ENCODE results near the gene C2orf81. TPM values are rescaled to one million over a fixed set of nuclear protein-coding genes. Genes with fewer than 3 reads are reported as not detected.
"Not testable (repeated sequence)": the region's sequence is repeated elsewhere in the genome, so short reads cannot be mapped to it uniquely, and the experiment has no call there.

The C2orf81 gene
- total and polyA plus RNA-seq, 10 donors: 1.7 to 5.7 (median 3.1) TPM

DNA sequence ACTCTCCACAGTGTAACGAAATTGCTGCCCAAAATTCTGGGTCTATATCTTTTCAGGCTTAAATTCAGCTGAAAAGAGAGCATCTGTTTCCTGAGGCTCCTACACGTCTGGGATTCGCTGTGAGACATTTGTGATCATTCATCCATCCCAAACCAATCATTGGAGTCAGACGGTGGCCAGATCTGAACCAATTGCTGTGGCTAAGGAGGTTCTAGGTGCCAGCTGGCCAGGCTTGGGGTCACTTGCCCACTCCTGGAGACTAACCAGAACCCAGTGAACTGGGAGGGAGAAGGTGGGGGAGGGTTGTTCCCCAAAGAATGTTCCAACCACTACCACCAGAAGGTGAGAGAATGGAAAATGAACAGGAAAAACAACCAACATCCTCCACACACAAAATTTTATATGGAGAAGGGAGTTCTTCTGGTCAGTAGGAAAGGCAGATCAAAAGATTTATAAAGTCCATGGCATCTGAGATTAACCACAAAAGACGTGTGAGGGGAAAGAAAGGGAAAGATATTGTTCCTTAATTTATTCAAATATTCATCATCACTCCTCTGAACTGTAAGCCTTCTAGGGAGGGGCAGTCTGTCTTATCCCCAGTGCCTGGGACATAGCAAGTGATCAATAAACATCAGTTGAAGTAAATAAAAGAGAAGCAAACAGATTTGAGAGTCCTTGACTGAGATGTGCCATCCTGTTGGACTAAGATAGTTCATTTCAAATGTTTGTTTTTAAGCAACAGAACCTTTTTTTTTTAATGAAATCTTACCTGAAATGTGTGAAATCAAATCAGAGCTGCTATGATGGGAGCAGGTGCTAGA lies 23.3 kb upstream of the C2orf81 start:
- H3K36me3 ChIP-seq: no peaks in the 10 kb centered on the region
- H3K27me3 ChIP-seq (replicated peaks in 1 of 7): peaks cover 0 to 48% (median 24%) of the 10 kb centered on the region in 7 donors
- DNase-seq: peak; percentile 43
- intact Hi-C loops (cut with DNase I; ENCODE audit: low total_unique reads): no loop called here
- H3K4me3 ChIP-seq: no peak overlapping the region
- H3K9me3 ChIP-seq: no peaks in the 10 kb centered on the region
- H3K4me1 ChIP-seq: peaks cover 13 to 37% (median 28%) of the 10 kb centered on the region in 6 donors
- TF ChIP-seq POLR2A (IDR thresholded peaks at IDR 0.05) (no peak), POLR2AphosphoS5 (IDR thresholded peaks at IDR 0.05) (no peak)
- TF ChIP-seq, protein P1, sequence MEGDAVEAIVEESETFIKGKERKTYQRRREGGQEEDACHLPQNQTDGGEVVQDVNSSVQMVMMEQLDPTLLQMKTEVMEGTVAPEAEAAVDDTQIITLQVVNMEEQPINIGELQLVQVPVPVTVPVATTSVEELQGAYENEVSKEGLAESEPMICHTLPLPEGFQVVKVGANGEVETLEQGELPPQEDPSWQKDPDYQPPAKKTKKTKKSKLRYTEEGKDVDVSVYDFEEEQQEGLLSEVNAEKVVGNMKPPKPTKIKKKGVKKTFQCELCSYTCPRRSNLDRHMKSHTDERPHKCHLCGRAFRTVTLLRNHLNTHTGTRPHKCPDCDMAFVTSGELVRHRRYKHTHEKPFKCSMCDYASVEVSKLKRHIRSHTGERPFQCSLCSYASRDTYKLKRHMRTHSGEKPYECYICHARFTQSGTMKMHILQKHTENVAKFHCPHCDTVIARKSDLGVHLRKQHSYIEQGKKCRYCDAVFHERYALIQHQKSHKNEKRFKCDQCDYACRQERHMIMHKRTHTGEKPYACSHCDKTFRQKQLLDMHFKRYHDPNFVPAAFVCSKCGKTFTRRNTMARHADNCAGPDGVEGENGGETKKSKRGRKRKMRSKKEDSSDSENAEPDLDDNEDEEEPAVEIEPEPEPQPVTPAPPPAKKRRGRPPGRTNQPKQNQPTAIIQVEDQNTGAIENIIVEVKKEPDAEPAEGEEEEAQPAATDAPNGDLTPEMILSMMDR (IDR thresholded peaks at IDR 0.05 in 8 of 11, conservative IDR thresholded peaks at IDR 0.05 in 3 of 11): no peak
- WGBS, 5 donors: 18 to 33% (median 27%) methylated on average over 5 of the region's 5 CpGs
- H3K27ac ChIP-seq: no peak overlapping the region

DNA sequence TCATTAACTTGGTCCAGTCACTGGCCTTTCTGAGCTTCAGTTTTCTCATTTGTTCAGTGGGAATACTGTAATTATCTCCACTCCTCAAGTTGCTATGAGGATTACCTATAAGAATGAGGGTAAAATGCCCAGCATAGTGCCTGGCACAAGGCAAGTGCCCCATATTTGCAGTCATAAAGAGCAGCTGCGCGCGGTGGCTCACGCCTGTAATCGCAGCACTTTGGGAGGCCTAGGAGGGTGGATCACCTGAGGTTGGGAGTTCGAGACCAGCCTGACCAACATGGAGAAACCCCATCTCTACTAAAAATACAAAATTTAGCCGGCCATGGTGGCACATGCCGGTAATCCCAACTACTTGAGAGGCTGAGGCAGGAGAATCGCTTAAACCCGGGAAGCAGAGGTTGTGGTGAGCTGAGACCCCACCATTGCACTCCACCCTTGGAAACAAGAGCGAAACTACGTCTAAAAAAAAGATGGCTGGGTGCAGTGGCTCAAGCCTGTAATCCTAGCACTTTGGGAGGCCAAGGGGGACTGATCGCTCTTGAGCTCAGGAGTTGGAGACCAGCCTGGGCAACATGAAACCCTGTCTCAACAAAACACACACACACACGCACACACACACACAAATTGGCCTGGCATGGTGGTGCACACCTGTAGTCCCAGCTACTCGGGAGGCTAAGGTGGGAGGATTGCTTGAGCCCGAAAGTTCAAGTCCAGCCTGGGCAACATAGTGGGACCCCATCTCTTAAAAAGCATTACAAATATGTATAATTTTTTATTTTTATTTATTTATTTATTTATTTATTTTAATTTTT lies 21.3 kb upstream of the C2orf81 start:
- peak; percentile 29 for DNase-seq
- H3K36me3 ChIP-seq; H3K27ac ChIP-seq; intact Hi-C loops (cut with DNase I; ENCODE audit: low total_unique reads); H3K9me3 ChIP-seq: not testable (repeated sequence)
- Histone ChIP-seq H3K4me3 (peak overlapping the region in 1 of 8 donors; percentile 68), H3K4me1 (peaks cover 13 to 50% (median 34%) of the 10 kb centered on the region in 6 donors), H3K27me3 (replicated peaks in 1 of 7) (peaks cover 0 to 54% (median 24%) of the 10 kb centered on the region in 7 donors)
- WGBS, 5 donors: 93 to 96% (median 95%) methylated on average over 16 of the region's 16 CpGs

DNA sequence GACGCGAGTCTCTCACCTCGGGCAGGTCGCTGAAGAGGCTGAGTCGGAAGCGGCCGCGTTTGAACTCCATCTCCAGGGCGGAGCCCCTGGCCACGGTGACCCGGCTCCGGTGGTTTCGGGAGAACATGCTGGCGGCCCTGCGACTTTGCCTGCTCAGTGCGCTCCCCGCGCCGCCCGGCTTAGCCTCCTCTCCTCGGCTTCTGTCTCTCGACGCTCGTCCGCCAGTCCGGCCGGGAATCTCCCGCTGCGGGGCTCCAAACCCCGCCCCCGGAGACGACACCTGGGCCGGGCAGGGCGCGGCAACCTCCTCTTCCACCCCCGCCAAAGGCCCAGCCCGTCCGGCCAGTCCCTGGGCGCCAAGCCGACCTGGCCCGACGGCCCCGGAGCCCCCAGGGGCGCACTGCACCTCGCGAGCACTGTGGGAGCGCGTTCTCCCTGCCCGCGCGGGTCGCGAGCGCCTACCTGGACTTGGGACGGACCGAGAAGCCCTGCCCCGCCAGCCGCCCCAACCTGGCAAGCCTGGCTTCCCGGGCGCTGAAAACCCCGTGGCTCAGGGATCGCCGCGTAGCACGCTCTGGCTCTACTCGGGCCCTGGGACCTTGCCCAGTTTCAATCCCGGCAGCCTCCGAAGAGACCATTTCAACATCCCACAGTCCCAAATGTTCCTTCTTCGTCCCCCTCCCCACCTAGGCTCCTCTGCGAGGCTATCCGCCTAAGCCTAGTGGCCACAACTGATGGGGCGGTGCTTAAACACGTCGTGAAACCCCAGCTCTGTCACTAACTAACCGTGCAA lies 20.5 kb upstream of the C2orf81 start, which contains the start of gene RTKN:
RTKN (minus strand) TSS at position 248 of the 793 bp plus-strand sequence; CDS start at position 127, 121 bp downstream.
- Histone ChIP-seq H3K36me3 (no peaks in the 10 kb centered on the region), H3K27me3 (replicated peaks in 1 of 7) (peaks cover 0 to 54% (median 24%) of the 10 kb centered on the region in 7 donors), H3K9me3 (no peaks in the 10 kb centered on the region), H3K4me3 (peak within 1 kb of the TSS; percentile 37 to 68 (median 43)), H3K27ac (peak within 1 kb of the TSS in 6 of 8 donors; percentile 42 to 74 (median 70)), H3K4me1 (peaks cover 13 to 58% (median 37%) of the 10 kb centered on the region in 6 donors)
- DNase-seq: peak; percentile 80
- WGBS, 5 donors: 15 to 25% (median 20%) methylated on average over 49 to 75 of the region's 75 CpGs
- no peak for TF ChIP-seq POLR2A (IDR thresholded peaks at IDR 0.05)
- TF ChIP-seq POLR2AphosphoS5 (IDR thresholded peaks at IDR 0.05): no peak
- TF ChIP-seq, protein P1 (IDR thresholded peaks at IDR 0.05 in 8 of 11, conservative IDR thresholded peaks at IDR 0.05 in 3 of 11): no peak
- intact Hi-C loops (cut with DNase I; ENCODE audit: low total_unique reads): no loop called here

DNA sequence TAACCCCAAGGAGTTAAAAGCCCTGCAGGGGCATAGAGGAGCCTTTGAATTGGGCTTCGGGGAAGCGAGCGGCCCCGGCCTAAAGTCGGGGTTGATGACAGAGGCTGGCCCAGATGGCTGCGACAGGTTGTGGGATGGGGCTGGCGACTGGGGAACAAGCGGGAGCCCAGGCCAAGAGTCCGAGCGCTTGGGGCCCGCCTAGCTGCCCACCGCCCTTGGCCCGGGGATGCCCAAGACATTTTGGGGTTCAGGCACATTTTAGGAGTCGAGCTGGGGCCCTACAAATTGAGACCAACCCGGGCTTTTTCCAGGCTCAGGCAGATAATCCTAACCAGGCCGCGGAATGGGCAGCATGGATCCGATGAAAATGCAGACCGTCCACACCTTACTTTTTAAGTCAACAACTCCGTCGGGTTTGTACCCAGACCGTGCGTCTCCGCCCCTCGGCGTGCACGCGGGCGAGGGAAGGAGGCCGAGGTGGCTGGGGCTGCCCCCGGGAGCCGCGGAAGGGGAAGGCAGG lies 19.8 kb upstream of the C2orf81 start:
- 35 to 49% (median 47%) methylated on average over 32 to 33 of the region's 33 CpGs for WGBS, 5 donors
- H3K9me3 ChIP-seq: no peaks in the 10 kb centered on the region
- TF ChIP-seq POLR2A (IDR thresholded peaks at IDR 0.05) (no peak), POLR2AphosphoS5 (IDR thresholded peaks at IDR 0.05) (no peak)
- TF ChIP-seq, protein P1 (IDR thresholded peaks at IDR 0.05 in 8 of 11, conservative IDR thresholded peaks at IDR 0.05 in 3 of 11): no peak
- peak; percentile 74 for DNase-seq
- no peak overlapping the region for H3K27ac ChIP-seq
- H3K36me3 ChIP-seq: no peaks in the 10 kb centered on the region
- H3K27me3 ChIP-seq (replicated peaks in 1 of 7): peaks cover 0 to 54% (median 24%) of the 10 kb centered on the region in 7 donors
- intact Hi-C loops (cut with DNase I; ENCODE audit: low total_unique reads): no loop called here
- peaks cover 13 to 65% (median 38%) of the 10 kb centered on the region in 6 donors for H3K4me1 ChIP-seq
- peak overlapping the region; percentile 1 to 68 (median 42) for H3K4me3 ChIP-seq

All from spleen (tissue), 11 donors.